Stimulated activated CD8-positive, alpha-beta memory T cell treated with anti-CD3 and anti-CD28 coated beads, Interleukin-7, amount 100 ng/mL, for 48 hours (primary cell): Measurements from ENCODE around the gene ZNF503.

Experiments used
- DNase-seq, 2 donors: peaks; one replicate each; pipeline ENCODE4 v3.0.0-alpha.2; 2020; ENCODE audit warnings: low read depth in 1 of 2; ENCODE audit errors: extremely low read depth in 1 of 2

Gene ZNF503

DNA sequence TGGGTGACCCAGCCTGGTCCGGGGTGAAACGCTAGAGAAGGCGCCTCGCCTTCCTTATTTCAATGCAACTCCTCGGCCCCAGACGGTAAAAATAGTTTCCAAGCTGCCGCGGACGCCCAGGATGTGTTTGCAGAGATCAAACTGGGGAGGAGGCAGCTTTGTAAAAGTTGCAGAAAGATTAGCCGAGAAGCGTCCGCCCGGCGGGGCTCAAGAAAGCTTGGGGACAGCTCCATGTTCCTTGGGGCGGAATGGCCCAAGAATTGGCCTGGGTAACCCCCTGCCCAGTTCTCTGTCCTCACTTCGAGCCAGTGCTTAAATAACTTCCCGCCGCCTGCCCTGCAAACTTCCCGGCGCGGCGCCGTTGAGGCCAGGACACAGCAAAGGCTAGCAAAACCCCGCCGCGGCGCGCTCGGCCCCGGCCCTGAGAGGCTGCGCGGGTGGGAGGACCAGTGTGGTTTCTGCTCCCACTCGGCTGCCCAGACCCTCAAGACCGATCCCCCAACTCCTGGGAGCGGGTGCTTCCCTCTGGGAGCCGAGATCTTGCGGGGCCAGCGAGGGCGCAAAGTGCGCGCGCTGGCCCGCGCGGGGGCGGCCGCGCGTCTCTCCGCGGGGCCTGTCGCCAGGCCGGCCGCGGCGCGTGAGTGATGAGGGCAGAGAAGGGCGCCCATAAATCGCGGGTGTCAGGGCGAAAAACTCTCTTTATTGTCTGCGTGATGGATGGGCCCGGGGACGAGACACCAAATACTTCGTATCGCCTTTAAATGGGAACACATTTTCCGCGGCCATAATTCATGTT, 6.3 kb upstream of the ZNF503 start:
- no peak for DNase-seq

DNA sequence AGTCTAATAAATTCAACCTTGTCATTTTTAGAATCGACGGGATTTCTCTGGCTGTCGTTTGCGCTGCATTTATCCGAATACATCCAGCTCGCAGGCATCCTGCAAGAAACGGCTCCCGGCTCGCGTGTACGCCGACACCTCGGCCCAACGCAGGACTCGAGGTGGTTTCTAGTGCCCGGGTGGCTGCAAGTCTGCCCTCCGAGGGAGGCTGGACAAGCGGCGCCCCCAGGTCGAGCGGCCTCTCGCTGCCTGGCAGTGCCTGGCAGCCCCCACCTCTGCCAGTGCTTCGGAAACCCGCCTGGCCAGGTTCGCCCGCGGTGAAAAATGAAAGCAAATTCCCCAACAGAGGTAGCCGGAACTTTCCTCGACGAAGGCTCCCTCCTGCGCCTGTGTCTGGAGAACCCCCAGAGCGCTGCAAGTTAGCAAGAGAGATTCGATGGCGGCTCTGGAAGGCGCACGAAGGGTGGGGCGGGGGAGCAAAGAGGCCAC, 5.7 kb upstream of the ZNF503 start:
- DNase-seq, result no peak

DNA sequence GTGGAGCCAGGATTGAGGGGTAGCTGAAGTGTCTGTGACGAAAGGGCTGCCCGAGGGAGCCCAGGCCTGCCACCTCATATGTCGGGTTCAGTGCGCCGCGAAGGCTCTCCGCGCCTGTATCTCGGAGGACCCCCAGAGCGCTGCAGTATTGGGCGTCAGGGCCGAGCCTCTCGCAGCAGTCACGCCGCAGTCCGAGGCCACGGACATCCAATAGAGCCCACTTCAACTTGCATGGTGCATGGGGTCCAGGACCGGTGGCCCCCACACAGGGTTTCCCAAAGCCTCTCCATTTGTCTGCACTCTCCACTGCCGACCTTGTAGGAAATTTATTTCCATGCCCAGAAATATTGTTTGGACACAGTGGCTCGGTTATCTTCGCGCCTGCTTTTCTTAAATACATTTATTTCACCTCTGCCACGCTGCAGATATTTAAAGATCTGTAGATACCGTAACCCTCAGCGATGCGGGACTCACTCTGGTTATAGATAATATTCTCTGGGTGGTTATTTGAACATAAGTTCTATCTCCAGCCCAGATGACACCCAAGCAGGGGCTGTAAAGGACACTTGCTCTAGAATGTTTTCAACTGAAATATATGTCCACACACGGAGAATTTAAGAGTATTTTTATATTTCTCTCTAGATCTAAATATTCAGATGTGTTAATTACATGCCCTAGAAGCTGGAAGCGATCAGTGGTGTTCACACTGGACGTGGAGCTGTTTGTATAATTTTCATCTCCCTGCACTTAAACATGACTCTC, 5.1 kb upstream of the ZNF503 start:
- no peak for DNase-seq

DNA sequence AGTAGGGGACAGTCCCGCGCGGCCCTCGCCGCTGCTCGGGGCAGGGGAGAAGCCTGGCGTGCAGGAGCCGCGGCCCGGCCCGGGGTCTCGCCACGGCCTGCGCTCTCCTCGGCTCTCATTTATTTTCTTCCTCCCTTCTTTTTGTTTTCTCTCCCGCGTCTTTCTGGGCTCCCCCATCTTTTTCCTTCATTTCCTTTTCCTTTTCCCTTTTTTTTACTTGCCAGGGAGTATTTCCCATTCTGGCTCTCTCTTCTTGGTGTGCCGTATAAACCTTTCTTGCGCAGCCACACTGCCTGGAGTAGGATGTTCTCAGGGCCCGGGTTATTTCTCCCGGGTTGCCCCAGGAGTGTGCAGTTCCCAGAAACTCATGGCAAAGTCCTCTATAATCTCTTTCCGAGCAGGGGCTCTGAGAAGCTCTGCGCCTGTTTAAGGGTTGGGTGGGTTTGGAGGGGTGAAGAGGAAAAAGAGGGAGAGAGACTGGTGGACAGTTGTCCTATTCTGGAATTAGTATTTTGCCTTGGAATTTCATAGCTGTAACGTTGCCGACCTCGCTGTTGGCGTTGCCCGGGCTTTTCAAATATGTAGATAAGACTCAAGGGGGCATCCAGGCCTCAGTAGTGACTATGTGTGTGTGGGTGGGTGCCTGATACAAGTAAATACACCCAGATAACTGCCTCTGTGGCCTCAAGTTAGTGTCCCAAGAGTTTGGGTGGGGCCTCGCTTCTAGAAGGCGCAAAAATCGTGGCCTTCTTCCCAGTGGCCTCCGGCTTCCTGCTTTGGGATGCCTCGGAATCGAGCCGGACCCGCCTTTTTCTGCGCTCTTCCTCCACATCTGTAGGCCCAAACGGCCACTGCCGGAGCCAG, 4.3 kb upstream of the ZNF503 start:
- no peak for DNase-seq

DNA sequence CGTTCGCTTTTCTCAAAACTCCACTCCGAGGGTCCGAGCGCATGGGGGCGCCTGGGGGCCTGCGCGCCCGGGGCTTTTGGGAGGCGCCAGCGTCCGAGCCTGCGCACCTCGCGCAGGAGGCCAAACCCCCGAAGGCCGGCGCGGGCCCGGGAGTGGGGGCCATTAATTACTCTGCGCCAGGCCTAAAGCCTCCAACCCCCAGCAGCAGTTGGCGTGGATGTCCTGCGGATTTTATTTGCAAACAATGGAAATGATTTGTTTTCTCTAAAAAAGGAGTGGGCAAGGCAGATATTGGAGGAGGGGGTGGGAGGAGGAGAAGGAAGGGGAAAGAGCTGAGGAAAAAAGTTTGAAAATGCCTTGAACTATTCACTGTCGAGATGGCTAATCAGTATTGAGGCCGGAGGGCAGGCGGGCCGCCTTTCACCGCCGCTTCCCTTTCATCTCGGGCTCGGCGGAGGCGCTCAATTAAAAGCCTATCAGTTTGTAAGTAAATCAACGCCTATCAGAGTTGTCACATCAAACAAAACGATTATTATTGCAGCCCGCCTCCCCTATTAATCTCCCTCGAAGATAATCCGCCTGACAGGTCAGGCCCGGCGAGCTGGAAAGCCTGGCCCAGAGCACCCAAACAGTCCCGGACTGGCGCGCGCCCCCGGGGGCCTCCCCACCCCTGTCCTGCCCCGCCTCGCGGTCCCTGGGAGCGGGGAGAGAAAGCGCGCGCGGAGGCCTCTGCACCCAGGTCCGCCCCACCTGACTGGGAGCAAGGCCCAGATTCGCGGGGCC, 3.4 kb upstream of the ZNF503 start:
- no peak for DNase-seq

DNA sequence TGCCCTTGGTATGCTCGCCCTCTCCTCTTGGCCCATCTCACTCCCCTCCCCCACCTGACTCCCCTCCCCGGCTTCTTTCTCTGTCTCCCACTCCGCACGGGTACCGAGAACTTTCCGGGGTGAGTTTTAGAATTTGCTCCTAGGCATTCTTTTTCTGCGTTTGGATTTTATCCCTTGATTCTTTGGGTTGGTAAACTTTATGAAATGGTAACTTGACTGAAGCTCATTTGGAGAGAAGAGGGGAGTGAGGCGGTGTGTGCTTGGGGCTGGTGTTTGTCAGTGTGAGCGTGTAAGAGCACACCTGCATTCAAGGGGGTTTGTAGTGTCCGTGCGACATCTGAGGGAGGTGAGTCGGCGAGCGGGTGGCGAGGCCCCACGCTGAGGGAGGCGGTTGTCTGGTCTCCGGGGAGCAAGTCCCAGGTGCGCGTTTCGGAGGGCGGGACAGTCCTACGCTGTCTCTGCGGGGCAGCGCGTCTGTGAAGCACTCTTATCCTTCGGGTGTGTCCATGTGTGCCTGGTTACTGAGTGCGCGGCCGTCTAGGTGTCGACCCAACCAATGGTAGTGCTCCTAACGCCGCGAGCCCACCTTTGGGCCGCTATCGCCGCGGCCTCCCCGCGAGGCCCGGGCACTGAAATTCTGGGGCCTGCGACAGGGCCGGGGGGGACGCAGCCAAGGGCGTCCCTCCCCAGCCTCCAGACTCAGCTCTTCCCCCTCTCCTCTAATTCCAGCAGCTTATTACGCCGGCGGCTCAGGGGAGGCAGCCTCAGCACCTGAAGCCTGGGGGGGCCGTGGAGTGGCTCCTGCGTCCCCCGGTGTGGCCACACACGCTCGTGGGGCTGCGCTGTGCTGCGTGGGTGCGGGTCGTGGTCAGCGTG, 2.6 kb upstream of the ZNF503 start:
- no peak for DNase-seq

DNA sequence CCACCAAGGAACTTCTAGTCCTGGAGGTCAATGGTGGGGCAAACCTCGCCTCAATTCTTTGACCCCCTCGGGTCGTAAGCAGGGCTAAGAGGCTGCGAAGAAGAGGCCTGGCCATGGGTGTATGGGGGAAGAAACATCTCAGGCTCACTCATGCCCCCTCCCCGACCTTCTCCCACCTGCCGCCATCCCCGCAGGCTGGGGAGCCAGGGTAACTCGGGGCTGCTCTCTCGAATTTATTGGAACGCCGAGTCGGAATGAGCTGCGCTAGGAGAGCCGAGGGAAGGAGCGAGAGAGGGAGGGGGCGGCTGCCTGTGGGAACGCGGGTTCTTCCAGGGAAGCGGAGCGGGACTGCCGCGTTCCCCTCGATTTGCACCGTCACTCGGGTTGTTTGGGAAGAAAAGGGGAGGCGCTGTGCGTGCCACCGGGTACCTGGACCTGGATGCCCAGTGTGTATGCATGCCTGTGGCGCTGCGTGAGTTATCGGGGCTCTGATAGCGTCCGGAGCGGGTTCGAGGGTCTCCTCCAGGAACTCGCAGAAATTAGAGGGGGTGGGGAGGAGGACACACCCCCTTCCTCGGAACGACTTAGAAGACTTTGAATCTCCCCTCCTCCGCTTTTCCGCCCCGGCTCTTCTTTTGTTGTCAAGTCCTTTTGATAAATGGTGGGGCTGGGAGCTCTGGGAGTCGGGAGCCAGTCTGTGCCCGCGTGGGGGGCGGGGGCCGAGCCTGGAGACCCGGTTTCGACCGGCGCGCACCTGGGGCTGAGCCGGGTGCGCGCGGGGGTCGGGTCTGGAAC, 1.8 kb upstream of the ZNF503 start:
- no peak for DNase-seq

DNA sequence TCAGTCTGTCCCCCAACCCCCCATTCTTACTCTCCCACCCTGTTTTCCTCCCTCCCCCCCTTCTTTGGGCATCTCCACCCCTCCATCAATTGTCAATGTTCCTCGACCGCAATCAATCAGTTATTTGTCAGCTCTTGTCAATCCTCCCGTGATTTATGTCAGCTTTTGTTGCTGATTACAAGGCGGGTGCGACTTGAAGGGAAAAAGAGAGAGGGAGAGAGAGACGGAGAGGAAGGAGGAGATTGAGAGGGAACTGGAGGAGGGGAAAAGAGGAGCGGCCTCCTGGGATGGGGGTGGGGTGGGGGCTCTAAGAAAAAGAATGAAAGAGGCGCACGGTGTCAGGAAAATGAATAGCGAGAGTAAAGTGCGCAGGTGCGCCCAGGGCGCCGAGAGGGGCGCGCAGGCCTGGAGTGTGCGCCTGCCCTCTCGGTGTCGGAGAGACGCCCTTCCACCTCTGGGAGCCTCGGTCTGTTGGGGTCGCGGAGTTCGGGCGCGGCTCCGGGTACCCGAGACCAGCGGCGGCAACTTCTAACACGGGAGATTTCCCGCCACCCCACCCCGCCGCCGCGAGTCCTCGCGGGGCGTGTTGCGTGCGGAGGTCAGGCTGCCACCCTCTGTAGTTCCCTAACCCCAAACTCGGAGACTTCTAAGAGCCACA, 1.1 kb upstream of the ZNF503 start:
- no peak for DNase-seq

DNA sequence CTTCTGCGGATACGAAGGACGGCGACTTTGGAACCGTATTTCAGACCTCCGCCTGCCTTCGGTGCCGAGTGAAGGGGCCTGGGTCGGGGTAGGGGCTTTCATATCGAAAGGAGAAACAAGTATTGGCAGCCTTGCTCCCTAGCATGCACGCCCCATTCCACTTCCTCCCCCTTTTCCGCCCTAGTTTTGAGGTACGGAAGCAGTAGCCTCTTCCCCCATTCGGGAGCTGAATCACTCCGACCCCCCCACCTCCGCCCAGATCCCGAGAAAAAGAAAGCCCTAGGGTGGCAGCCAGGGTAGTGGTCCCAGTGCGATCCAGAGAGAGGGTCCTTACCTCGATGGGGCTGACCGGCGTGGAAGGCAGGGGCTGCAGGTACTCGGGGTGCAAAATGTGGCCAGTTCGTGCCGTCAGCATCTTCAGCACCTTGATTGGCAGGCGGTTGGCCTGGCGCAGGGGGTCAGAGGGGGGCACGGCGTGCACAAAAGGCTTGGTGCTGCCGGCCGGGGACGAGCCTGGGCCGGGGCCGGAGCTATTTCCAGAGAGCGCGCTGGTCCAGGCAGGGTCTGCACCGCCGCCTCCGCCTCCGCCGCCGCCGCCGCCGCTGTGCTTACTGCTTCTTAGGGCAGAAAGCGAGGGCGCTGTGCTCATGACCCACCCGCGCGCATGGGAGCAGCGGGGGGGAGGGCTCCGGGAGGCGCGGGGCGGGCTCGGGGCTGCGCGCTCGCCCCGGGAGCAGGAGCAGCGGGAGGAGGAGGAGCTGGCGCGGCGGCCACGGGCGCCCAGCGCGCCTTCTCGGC, 594 bp downstream of the ZNF503 start:
- DNase-seq, result no peak

DNA sequence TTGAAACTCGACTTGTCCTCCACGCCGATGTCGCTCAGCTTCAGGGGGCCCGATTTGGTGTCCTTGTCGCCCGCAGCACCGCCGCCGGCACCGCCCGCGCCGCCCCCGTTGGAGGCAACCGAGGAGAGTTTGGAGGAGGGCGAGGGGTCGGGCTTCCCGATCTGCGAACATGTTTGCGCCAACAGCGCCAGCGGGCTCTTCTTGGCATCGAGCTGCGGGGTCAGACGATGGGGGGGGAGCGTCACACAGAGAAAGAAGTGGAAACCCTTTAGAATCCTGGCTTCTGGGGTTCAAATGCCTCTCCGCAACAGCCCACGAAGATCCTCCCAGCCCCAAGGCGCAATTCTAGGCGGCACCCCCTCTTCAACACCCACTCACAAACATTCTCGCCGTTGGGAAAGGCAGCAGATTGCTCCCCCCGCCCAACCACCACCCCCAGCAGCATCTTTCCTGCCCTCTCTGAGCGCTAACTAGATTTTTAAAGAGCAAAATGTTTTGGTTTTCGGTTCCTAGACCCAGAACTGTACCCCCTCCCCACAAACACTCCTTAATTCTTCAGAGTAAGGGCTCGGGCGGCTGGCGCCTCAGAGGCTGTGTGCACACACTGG, 1.3 kb downstream of the ZNF503 start:
- DNase-seq, result no peak

DNA sequence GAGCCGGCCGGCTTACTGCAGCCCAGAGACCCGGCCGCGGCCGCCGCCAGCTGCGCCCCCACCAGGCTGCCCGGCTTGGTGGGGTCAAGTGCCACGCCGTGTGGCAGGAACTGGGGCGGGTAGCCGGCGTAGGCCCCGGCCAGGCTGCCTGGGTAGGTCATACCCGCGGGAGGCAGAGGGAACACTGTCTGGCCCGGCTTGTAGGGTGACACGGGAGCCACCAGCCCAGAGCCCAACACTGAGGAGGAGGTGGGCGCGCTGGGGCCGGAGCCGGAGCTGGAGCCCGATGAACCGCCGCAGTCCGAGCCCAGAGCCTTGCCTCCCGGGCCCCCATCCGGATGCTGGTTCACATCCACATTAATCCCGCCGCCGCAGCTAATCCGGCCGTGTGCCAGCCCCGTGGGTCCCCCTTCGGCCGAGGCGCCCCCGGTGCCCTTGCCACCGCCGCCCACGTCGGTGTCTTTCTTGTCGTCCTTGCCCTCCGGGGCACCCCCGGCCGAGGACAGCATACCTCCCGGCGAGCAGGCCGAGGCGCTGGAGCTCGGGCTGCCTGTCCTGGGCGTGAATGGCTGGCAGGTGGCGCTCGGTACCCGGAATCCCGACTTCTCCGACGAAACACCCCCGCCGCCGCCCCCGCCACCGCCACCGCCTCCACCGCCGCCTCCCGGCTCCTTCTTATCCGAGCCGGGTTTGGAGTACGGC, 2.0 kb downstream of the ZNF503 start:
- no peak for DNase-seq

DNA sequence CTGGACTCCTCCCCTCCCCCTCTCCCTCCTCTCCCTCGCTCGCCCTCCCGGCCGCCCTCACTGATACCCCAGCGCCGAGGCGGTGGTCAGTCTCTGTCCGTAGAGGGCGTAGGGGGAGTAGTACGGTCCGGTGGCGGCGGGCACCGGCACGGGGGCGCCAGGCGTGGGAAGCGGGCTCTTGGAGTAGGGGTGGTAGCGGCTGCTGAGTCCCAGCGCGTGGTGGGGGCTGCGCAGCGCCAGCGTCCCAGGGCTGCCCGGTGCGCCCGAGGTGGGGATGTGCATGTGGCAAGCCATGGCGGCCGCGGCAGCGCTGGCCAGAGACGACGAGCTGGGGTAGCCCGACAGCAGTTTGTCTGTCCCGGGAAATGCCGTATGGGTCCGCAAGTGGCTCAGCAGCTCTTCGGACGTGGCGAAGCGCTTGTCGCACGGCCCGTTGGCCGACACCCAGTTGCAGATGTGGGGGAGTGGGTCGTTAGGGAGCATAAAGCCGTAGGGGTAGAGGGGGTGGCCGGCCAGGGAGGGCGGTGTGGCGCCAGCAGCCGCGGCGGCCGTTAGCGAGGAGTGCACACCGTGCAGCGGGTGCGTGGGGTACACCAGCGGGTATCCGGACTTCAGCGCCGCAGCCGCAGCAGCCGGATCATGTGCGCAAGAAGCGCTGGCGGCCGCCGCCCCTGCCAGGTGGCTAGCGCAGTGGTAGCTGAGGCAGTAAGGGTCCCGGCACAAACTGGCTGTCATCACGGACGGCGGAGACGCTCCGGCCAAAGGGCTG, 2.7 kb downstream of the ZNF503 start:
- no peak for DNase-seq

DNA sequence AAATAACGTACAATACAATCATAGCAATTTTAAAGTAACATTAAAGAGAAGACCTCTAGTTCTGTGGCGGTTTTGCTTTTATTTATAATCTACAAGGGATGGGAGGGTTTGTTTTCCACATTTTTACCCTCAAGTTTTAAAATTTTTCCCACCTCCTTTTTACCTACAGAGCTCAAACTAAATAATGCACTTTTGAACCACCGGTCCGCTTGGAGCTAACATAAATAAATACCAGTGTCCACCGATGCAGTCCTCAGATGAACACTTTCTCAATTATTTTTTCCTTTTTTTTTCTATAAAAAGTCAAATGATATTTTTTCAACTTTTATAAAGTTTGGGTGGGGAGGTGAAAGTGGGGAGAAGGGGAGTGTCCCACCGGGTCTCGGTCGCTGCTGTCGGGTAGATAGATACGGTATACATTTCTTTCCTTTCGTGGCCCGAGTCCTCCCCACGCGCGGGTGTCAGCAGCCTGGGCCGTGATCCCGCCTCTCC, 3.3 kb downstream of the ZNF503 start:
- no peak for DNase-seq

DNA sequence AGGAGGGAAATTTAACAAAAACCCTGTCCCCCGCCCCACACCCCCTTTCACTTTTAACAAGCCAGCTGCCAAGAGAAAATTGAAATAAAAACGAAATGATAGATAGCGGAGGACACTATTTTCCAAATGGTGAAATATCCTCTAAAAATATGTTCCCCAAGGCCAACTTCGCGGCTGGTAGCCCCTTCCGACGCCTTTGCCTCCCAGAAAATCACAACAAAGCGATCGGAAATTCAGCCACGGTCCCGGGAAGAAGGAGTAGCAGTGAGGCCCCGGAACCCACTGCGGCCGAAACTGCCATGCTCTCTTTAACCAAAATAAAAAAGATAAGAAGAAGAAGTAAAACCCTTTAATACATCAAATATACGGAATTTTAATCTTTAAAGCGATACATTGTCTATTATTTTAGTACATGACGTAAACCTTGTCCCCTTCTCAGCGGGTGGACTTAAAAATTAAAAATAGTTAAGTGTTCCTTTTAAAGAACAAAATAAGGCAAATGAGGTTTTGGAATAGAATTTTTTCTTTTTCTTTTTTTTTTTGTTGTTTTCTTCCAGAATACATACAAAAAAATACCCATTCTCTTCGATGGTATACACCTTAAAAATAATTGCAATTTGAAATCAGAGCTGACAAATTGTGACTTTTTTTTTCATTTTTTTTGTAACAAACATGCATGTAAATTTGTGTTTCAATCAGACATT, 3.9 kb downstream of the ZNF503 start:
- no peak for DNase-seq
